HCT116 (cell line): ENCODE results near the gene NT5C2. TPM values are rescaled to one million over a fixed set of nuclear protein-coding genes. Genes with fewer than 3 reads are reported as not detected.

Experiments
- ATAC-seq: fragments of 200-7000 bp; cut with Tn5 transposase; 2 replicates; pipeline ENCODE4 v1.9.1; 2020; ENCODE audit warnings: mild to moderate bottlenecking, moderate library complexity
- BruUV-seq: library from RNA; stranded (reverse); fragments of 400-500 nt; replicated peaks from 2 replicates; lab custom pipeline; 2021; lab: Mats Ljungman, UMichigan
- CTCF ChIA-PET: fragments of 300-600 bp; sonication (Branson Sonifier 250); formaldehyde crosslinking; loops from one replicate; lab custom pipeline; 2021; ENCODE audit warnings: antibody characterized with exemption; lab: Charles Lee
- POLR2A ChIA-PET: fragments of 300-600, 350-600 bp; sonication (Branson Sonifier 250); formaldehyde crosslinking; loops from one replicate; lab custom pipeline; 2021; ENCODE audit warnings: antibody characterized with exemption; lab: Charles Lee
- RAD21 ChIA-PET, 2 experiments: fragments of 300-600 bp; sonication (Branson Sonifier 250); formaldehyde crosslinking; loops; one replicate each; lab custom pipeline; 2023; ENCODE audit warnings: low total read pairs in 2 of 2; ENCODE audit not compliant: uncharacterized antibody in 2 of 2, unreplicated experiment in 2 of 2, low non-redundant PET in 1 of 2; lab: Charles Lee
- DNase-seq: peaks from one replicate; pipeline ENCODE4 v3.0.0-alpha.2; 2010; ENCODE audit warnings: low read depth, low spot score
- H2AFZ ChIP-seq: fragments of 200-600 bp; shearing (Covaris generic), sonication (generic); 2 replicates; pipeline ENCODE4 v1.6.1; 2017; ENCODE audit warnings: low read depth, mixed run types, mixed read lengths, antibody characterized with exemption, low read length; ENCODE audit not compliant: poor library complexity, severe bottlenecking
- H3K27ac ChIP-seq: 2 replicates; pipeline ENCODE4 v1.5.1; 2012; ENCODE audit warnings: low read depth, low read length
- H3K27me3 ChIP-seq: fragments of 200-600 bp; sonication (generic); 2 replicates; pipeline ENCODE4 v1.6.1; 2016; ENCODE audit warnings: mixed run types, low read length, mixed read lengths; ENCODE audit not compliant: insufficient read depth
- H3K36me3 ChIP-seq, 2 experiments: fragments of 200-500 bp in 1 of 2; fragments of 200-600 bp in 1 of 2; sonication (Bioruptor generic) in 1 of 2; sonication (generic) in 1 of 2; 2 replicates each; pipeline versions ENCODE4 v1.5.1 to v1.6.1; 2014 to 2016; ENCODE audit warnings: low read length in 2 of 2, inconsistent platforms in 1 of 2, mixed read lengths in 1 of 2, mixed run types in 1 of 2; ENCODE audit not compliant: insufficient read depth in 2 of 2, control insufficient read depth in 1 of 2
- H3K4me1 ChIP-seq, 2 experiments: fragments of 200-600 bp in 1 of 2; sonication (generic) in 1 of 2; 2 replicates each; pipeline versions ENCODE4 v1.5.1 to v1.6.1; 2012 to 2017; ENCODE audit warnings: low read length in 2 of 2, inconsistent platforms in 1 of 2, mild to moderate bottlenecking in 1 of 2, mixed read lengths in 1 of 2, mixed run types in 1 of 2, moderate library complexity in 1 of 2; ENCODE audit not compliant: insufficient read depth in 2 of 2, control insufficient read depth in 1 of 2
- H3K4me2 ChIP-seq: fragments of 200-600 bp; sonication (generic); 2 replicates; pipeline ENCODE4 v1.6.1; 2017; ENCODE audit warnings: mixed run types, low read length, mixed read lengths
- H3K4me3 ChIP-seq, 2 experiments: fragments of 200-600 bp in 1 of 2; sonication (generic) in 1 of 2; replicated peaks in 1 of 2; 2 replicates each; pipeline ENCODE4 v1.5.1; 2011 to 2016; ENCODE audit warnings: low read length in 2 of 2, control low read depth in 1 of 2, low read depth in 1 of 2, mild to moderate bottlenecking in 1 of 2, mixed read lengths in 1 of 2, mixed run types in 1 of 2
- H3K79me2 ChIP-seq: fragments of 200-600 bp; sonication (generic); 2 replicates; pipeline ENCODE4 v1.6.1; 2017; ENCODE audit warnings: mild to moderate bottlenecking, mixed run types, low read length, moderate library complexity, mixed read lengths; ENCODE audit not compliant: insufficient read depth
- H3K9ac ChIP-seq: fragments of 200-600 bp; sonication (generic); 2 replicates; pipeline ENCODE4 v1.6.1; 2016; ENCODE audit warnings: low read length, mixed read lengths
- H3K9me2 ChIP-seq: fragments of 200-600 bp; sonication (generic), shearing (Covaris generic); 2 replicates; pipeline ENCODE4 v1.6.1; 2017; ENCODE audit warnings: mixed run types, mild to moderate bottlenecking, moderate library complexity; ENCODE audit not compliant: insufficient read depth
- H3K9me3 ChIP-seq, 2 experiments: fragments of 200-500 bp in 1 of 2; fragments of 200-600 bp in 1 of 2; sonication (Bioruptor generic) in 1 of 2; sonication (generic) in 1 of 2; 2 replicates each; pipeline ENCODE4 v1.6.1; 2014 to 2017; ENCODE audit warnings: low read length in 2 of 2, mixed read lengths in 2 of 2, inconsistent platforms in 1 of 2, low read depth in 1 of 2, mild to moderate bottlenecking in 1 of 2, mixed run types in 1 of 2, moderate library complexity in 1 of 2; ENCODE audit not compliant: control insufficient read depth in 1 of 2, insufficient read depth in 1 of 2
- H4K20me1 ChIP-seq: fragments of 200-600 bp; sonication (generic), shearing (Covaris generic); 2 replicates; pipeline ENCODE4 v1.6.1; 2017; ENCODE audit warnings: mixed run types, mild to moderate bottlenecking, moderate library complexity; ENCODE audit not compliant: insufficient read depth
- CBX3 ChIP-seq: IDR thresholded peaks from 2 replicates; pipeline ENCODE4 v1.6.1; 2012; ENCODE audit warnings: low read depth
- CEBPB ChIP-seq: IDR thresholded peaks from 2 replicates; pipeline ENCODE4 v1.6.1; 2012; ENCODE audit warnings: low read depth
- EGR1 ChIP-seq: IDR thresholded peaks from 2 replicates; pipeline ENCODE4 v1.6.1; 2012; ENCODE audit warnings: low read depth
- ELF1 ChIP-seq: IDR thresholded peaks from 2 replicates; pipeline ENCODE4 v1.6.1; 2012; ENCODE audit warnings: low read depth, borderline replicate concordance
- EZH2 ChIP-seq: fragments of 200-600 bp; sonication (generic); IDR thresholded peaks from 2 replicates; pipeline ENCODE4 v1.6.1; 2017; ENCODE audit warnings: antibody characterized with exemption, mixed run types
- EZH2phosphoT487 ChIP-seq: fragments of 200-600 bp; IDR thresholded peaks from 2 replicates; pipeline ENCODE4 v1.6.1; 2018; ENCODE audit warnings: antibody characterized with exemption, borderline replicate concordance
- FOSL1 ChIP-seq: IDR thresholded peaks from 2 replicates; pipeline ENCODE4 v1.6.1; 2012; ENCODE audit warnings: low read depth
- JUND ChIP-seq: IDR thresholded peaks from 2 replicates; pipeline ENCODE4 v1.6.1; 2012
- POLR2A ChIP-seq: IDR thresholded peaks from 2 replicates; pipeline ENCODE4 v1.7.0; 2011; ENCODE audit warnings: borderline replicate concordance; ENCODE audit not compliant: insufficient read depth, insufficient read length; ENCODE audit errors: extremely low read depth
- POLR2AphosphoS5 ChIP-seq: IDR thresholded peaks from 2 replicates; pipeline ENCODE4 v1.6.1; 2011; ENCODE audit warnings: mild to moderate bottlenecking, low read depth, low read length, moderate library complexity
- SIN3A ChIP-seq: IDR thresholded peaks from 2 replicates; pipeline ENCODE4 v1.6.1; 2012; ENCODE audit warnings: low read depth
- SP1 ChIP-seq: IDR thresholded peaks from 2 replicates; pipeline ENCODE4 v1.6.1; 2012; ENCODE audit warnings: low read depth
- SRF ChIP-seq: IDR thresholded peaks from 2 replicates; pipeline ENCODE4 v1.6.1; 2012; ENCODE audit warnings: low read depth
- YY1 ChIP-seq: IDR thresholded peaks from 2 replicates; pipeline ENCODE4 v1.6.1; 2011; ENCODE audit warnings: low read length, low read depth, moderate library complexity, mild to moderate bottlenecking; ENCODE audit not compliant: insufficient replicate concordance; ENCODE audit errors: extremely low read depth
- ZFX ChIP-seq: fragments of 450-650 bp; IDR thresholded peaks from 2 replicates; pipeline ENCODE4 v1.6.1; 2017
- intact Hi-C: fragments of 100-400 bp; cut with micrococcal nuclease; formaldehyde crosslinking; loops from 2 replicates; pipeline ENCODE4 v1.10.0; 2022
- total RNA-seq: library from RNA; stranded (reverse); gene quantifications from one replicate; pipeline ENCODE4 v1.2.1, GENCODE V29; 2021; ENCODE audit not compliant: unreplicated experiment
- TF ChIP-seq, protein P1 (sequence below): IDR thresholded peaks from 2 replicates; pipeline ENCODE4 v1.6.1; 2012; ENCODE audit warnings: low read depth
- TF ChIP-seq, protein P2 (sequence below): IDR thresholded peaks from 2 replicates; pipeline ENCODE4 v1.6.1; 2011; ENCODE audit warnings: mild to moderate bottlenecking, low read length, moderate library complexity; ENCODE audit not compliant: insufficient replicate concordance; ENCODE audit errors: extremely low read depth
- TF ChIP-seq, protein P3 (sequence below): IDR thresholded peaks from 2 replicates; pipeline ENCODE4 v1.6.1; 2012

The NT5C2 gene
- total RNA-seq, 1 experiment from 2014 or later: 63.0 TPM

DNA sequence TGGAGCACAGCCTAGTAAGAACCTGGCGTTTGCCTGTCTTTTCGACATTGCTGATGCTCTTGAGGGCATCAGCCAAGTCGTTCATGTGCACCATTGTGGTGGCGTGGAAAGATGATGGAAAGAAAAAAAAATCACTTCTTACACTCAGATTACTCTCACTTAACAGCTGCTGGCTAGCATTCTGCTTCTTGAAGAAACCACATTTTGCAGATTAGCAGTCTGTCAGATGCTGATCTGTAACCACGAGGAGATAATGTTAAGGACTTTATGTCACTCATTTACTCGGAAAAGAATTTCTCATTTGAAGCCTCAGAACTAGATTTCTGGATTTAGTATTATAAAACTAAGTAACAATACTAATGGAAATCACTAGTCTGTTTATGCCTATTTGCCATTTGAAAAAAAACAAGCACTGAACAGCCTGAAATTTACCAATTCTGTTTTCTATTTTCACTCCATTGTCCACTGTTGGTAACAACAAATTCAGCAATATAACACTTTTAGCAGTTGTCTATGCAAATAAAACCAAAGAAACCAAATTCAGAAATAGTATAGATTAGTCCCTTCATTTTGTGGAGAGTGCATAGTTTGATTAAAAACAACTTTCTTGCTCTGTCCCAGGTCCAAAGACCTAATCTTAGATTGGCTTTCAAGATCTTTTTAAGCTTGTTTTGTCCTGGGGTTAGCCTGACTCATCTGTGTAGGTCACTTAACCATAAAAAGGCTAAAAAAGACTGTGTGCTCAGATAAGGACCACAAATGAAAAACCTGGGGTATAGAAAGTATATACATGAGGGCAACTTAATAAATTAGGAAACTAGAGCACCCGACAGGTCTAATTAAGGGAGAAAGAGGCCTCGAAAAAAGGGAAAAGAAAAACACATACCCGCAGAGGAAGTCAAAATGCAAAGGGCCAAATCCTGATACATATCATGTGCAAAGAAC is 67.5 kb downstream of the NT5C2 start:
- H3K27me3 ChIP-seq: no peaks in the 10 kb centered on the region
- no peak overlapping the region for H3K9ac ChIP-seq
- H3K9me3 ChIP-seq: no peaks in the 10 kb centered on the region
- no peak overlapping the region for H3K27ac ChIP-seq
- no peak for ATAC-seq
- no peak overlapping the region for H3K4me2 ChIP-seq
- H4K20me1 ChIP-seq: 0 out of 2 replicates have a peak, but pooled peaks cover 12% of the 10 kb centered on the region
- ChIA-PET POLR2A (interaction anchor here (1.0 kb wide), 1 partner anchor 19 kb away, joined by 3 read pairs; no protein-coding TSS in a partner anchor), CTCF (no interaction called here), RAD21 (no interaction called here)
- no peaks in the 10 kb centered on the region for H3K36me3 ChIP-seq
- TF ChIP-seq POLR2AphosphoS5: no peak
- TF ChIP-seq EZH2: no peak
- no peak for TF ChIP-seq SIN3A
- TF ChIP-seq EZH2phosphoT487: no peak
- TF ChIP-seq FOSL1: no peak
- TF ChIP-seq, protein P1, sequence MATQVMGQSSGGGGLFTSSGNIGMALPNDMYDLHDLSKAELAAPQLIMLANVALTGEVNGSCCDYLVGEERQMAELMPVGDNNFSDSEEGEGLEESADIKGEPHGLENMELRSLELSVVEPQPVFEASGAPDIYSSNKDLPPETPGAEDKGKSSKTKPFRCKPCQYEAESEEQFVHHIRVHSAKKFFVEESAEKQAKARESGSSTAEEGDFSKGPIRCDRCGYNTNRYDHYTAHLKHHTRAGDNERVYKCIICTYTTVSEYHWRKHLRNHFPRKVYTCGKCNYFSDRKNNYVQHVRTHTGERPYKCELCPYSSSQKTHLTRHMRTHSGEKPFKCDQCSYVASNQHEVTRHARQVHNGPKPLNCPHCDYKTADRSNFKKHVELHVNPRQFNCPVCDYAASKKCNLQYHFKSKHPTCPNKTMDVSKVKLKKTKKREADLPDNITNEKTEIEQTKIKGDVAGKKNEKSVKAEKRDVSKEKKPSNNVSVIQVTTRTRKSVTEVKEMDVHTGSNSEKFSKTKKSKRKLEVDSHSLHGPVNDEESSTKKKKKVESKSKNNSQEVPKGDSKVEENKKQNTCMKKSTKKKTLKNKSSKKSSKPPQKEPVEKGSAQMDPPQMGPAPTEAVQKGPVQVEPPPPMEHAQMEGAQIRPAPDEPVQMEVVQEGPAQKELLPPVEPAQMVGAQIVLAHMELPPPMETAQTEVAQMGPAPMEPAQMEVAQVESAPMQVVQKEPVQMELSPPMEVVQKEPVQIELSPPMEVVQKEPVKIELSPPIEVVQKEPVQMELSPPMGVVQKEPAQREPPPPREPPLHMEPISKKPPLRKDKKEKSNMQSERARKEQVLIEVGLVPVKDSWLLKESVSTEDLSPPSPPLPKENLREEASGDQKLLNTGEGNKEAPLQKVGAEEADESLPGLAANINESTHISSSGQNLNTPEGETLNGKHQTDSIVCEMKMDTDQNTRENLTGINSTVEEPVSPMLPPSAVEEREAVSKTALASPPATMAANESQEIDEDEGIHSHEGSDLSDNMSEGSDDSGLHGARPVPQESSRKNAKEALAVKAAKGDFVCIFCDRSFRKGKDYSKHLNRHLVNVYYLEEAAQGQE: no peak
- TF ChIP-seq CBX3: no peak
- no peak for TF ChIP-seq SRF
- no peak for TF ChIP-seq SP1
- TF ChIP-seq ELF1: no peak
- no peak for TF ChIP-seq CEBPB
- TF ChIP-seq, protein P2, sequence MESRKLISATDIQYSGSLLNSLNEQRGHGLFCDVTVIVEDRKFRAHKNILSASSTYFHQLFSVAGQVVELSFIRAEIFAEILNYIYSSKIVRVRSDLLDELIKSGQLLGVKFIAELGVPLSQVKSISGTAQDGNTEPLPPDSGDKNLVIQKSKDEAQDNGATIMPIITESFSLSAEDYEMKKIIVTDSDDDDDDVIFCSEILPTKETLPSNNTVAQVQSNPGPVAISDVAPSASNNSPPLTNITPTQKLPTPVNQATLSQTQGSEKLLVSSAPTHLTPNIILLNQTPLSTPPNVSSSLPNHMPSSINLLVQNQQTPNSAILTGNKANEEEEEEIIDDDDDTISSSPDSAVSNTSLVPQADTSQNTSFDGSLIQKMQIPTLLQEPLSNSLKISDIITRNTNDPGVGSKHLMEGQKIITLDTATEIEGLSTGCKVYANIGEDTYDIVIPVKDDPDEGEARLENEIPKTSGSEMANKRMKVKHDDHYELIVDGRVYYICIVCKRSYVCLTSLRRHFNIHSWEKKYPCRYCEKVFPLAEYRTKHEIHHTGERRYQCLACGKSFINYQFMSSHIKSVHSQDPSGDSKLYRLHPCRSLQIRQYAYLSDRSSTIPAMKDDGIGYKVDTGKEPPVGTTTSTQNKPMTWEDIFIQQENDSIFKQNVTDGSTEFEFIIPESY: no peak
- TF ChIP-seq EGR1: no peak
- TF ChIP-seq YY1: no peak
- TF ChIP-seq JUND: no peak
- TF ChIP-seq ZFX: no peak
- TF ChIP-seq, protein P3, sequence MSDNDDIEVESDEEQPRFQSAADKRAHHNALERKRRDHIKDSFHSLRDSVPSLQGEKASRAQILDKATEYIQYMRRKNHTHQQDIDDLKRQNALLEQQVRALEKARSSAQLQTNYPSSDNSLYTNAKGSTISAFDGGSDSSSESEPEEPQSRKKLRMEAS: no peak
- no peak for TF ChIP-seq POLR2A
- no TSS peak for BruUV-seq
- peaks cover 25% of the 10 kb centered on the region for H3K79me2 ChIP-seq
- H3K4me3 ChIP-seq: no peak overlapping the region
- DNase-seq: no peak
- no peaks in the 10 kb centered on the region for H3K4me1 ChIP-seq
- intact Hi-C loops: no loop called here
- H2AFZ ChIP-seq: no peak overlapping the region
- H3K9me2 ChIP-seq: no peaks in the 10 kb centered on the region
